HG03280 (cell line): ENCODE data around the gene TTC6.
A peak's percentile ranks its signal among the peaks of the same experiment; 100 is the strongest.

ENCODE experiments used
- ATAC-seq: cut with Tn5 transposase; IDR thresholded peaks from one replicate; pipeline ENCODE4 v1.9.1; 2021; ENCODE audit warnings: mild to moderate bottlenecking, moderate library complexity; ENCODE audit not compliant: unreplicated experiment

TTC6 gene

GRCh38 chr14:37595809-37596621 lies 586 bp downstream of the TTC6 start:
- ATAC-seq = peak; percentile 67

GRCh38 chr14:37596790-37597472 lies 1.5 kb downstream of the TTC6 start:
- ATAC-seq = no peak

- ATAC-seq = no peak
Measured at GRCh38 chr14:37597538-37597913, 2.1 kb downstream of the TTC6 start.

GRCh38 chr14:37597914-37598746 lies 2.7 kb downstream of the TTC6 start:
- ATAC-seq = no peak

- ATAC-seq = no peak
Measured at GRCh38 chr14:37598747-37599506, 3.5 kb downstream of the TTC6 start.

GRCh38 chr14:37599507-37600368 lies 4.3 kb downstream of the TTC6 start:
- no peak for ATAC-seq

- no peak for ATAC-seq
Measured at GRCh38 chr14:37600880-37601741, 5.7 kb downstream of the TTC6 start.

GRCh38 chr14:37601865-37602264 lies 6.4 kb downstream of the TTC6 start:
- no peak for ATAC-seq

- ATAC-seq = no peak
Measured at GRCh38 chr14:37602605-37603453, 7.4 kb downstream of the TTC6 start.

GRCh38 chr14:37603688-37604251 lies 8.3 kb downstream of the TTC6 start:
- ATAC-seq = no peak

- no peak for ATAC-seq
Measured at GRCh38 chr14:37606678-37607077, 11.2 kb downstream of the TTC6 start.

- ATAC-seq = no peak
Measured at GRCh38 chr14:37608649-37609048, 13.2 kb downstream of the TTC6 start.

- ATAC-seq = no peak
Measured at GRCh38 chr14:37610945-37611523, 15.6 kb downstream of the TTC6 start.

GRCh38 chr14:37615582-37616289 lies 20.3 kb downstream of the TTC6 start:
- no peak for ATAC-seq

- no peak for ATAC-seq
Measured at GRCh38 chr14:37616853-37617252, 21.4 kb downstream of the TTC6 start.

- no peak for ATAC-seq
Measured at GRCh38 chr14:37617864-37618365, 22.5 kb downstream of the TTC6 start.
